Suprapubic skin (tissue), 3 donors: ENCODE data around the gene SLC7A10.

ENCODE experiments used
- CTCF ChIP-seq, 2 donors: fragments of 200-600 bp in 1 of 2; fragments of 450-650 bp in 1 of 2; sonication (generic) in 1 of 2; IDR thresholded peaks; one replicate each; pipeline ENCODE4 v1.5.1; 2016 to 2019; ENCODE audit warnings: antibody characterized with exemption in 2 of 2, mild to moderate bottlenecking in 1 of 2, moderate library complexity in 1 of 2
- EP300 ChIP-seq: sonication (generic); formaldehyde crosslinking; IDR thresholded peaks from one replicate; pipeline ENCODE4 v1.6.1; 2017; ENCODE audit warnings: antibody characterized with exemption
- POLR2A ChIP-seq, 2 donors: fragments of 450-650 bp; IDR thresholded peaks; one replicate each; pipeline ENCODE4 v1.6.1; 2017; ENCODE audit warnings: antibody characterized with exemption in 2 of 2, mild to moderate bottlenecking in 2 of 2, moderate library complexity in 2 of 2

DNA sequence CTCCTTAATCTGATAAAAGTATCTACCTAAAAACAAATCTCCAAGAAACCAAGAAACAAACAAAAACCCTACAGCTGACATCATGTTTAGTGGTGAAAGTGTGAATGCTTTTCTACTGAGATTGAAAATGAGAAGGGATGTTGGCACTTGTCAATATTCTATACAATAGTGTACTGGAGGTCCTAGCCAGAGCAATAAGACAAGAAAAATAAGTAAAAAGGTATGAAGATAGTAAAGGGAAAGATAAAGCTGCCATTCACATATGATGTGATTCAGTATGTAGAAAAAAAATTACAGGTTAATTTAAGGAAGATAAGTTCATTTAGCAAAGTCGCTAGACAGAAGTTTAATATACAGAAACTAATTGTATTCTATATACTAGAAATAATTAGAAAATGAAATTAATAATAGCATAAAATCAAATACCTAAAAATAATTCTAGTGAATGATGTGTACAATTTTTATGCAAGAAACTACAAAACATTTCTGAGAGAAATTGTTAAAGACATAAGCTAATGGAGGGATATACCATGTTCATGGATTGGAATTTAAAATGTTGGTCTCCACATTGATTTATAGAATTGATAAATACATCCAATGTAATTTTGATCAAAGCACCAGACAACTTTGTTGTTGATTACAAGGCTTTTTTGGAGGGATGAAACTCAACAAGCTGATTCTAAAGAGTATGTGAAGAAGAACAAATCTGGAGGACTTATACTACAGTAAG is 2.4 kb upstream of the SLC7A10 start:
- no peak for TF ChIP-seq EP300
- no peak for TF ChIP-seq CTCF (IDR thresholded peaks at IDR 0.05)
- no peak for TF ChIP-seq POLR2A (IDR thresholded peaks at IDR 0.05)
